GM23338 (cell line): ENCODE data around the gene GEN1. TPM values are rescaled to one million over a fixed set of nuclear protein-coding genes. Genes with fewer than 3 reads are reported as not detected.
A peak's percentile ranks its signal among the peaks of the same experiment; 100 is the strongest.

Source experiments
- ATAC-seq: fragments of 200-7000 bp; cut with Tn5 transposase; 3 replicates; pipeline ENCODE4 v1.9.1; 2020
- DNase-seq: peaks from one replicate; pipeline ENCODE4 v3.0.0-alpha.2; 2015; ENCODE audit warnings: low spot score
- H2AFZ ChIP-seq: fragments of 200-600 bp; sonication (generic); 2 replicates; pipeline ENCODE4 v1.8.0; 2016; ENCODE audit warnings: antibody characterized with exemption, mild to moderate bottlenecking, moderate library complexity
- H3F3A ChIP-seq: fragments of 200-600 bp; sonication (generic); replicated peaks from 2 replicates; pipeline ENCODE4 v1.8.0; 2017; ENCODE audit warnings: antibody characterized with exemption, mixed run types, low read depth
- H3K27ac ChIP-seq: fragments of 200-600 bp; sonication (generic); 2 replicates; pipeline ENCODE4 v1.6.1; 2016; ENCODE audit warnings: low read depth
- H3K27me3 ChIP-seq: fragments of 200-600 bp; sonication (generic); 2 replicates; pipeline ENCODE4 v1.8.0; 2016; ENCODE audit warnings: mild to moderate bottlenecking, mixed run types, moderate library complexity; ENCODE audit not compliant: insufficient read depth
- H3K36me3 ChIP-seq: fragments of 200-600 bp; sonication (generic); 2 replicates; pipeline ENCODE4 v1.8.0; 2016; ENCODE audit warnings: mild to moderate bottlenecking; ENCODE audit not compliant: insufficient read depth
- H3K4me1 ChIP-seq: fragments of 200-600 bp; sonication (generic); 2 replicates; pipeline ENCODE4 v1.8.0; 2016; ENCODE audit warnings: mild to moderate bottlenecking, moderate library complexity; ENCODE audit not compliant: insufficient read depth
- H3K4me2 ChIP-seq: fragments of 200-600 bp; sonication (generic); 2 replicates; pipeline ENCODE4 v1.7.1; 2017; ENCODE audit warnings: mixed run types
- H3K4me3 ChIP-seq: fragments of 200-600 bp; sonication (generic); 2 replicates; pipeline ENCODE4 v1.6.1; 2016; ENCODE audit warnings: mixed run types
- H3K79me2 ChIP-seq: fragments of 200-600 bp; sonication (generic); replicated peaks from 2 replicates; pipeline ENCODE4 v1.8.0; 2017; ENCODE audit warnings: mild to moderate bottlenecking; ENCODE audit not compliant: insufficient read depth
- H3K9me2 ChIP-seq: fragments of 200-600 bp; sonication (generic); 2 replicates; pipeline ENCODE4 v1.8.0; 2017; ENCODE audit not compliant: insufficient read depth
- H4K20me1 ChIP-seq: fragments of 200-600 bp; sonication (generic); replicated peaks from 2 replicates; pipeline ENCODE4 v1.8.0; 2017; ENCODE audit warnings: mild to moderate bottlenecking; ENCODE audit not compliant: insufficient read depth
- H3K27ac Mint-ChIP-seq: 2 replicates; pipeline ENCODE4 v1.8.0; 2020; ENCODE audit warnings: inconsistent platforms, mild to moderate bottlenecking, moderate library complexity, mixed read lengths
- H3K27me3 Mint-ChIP-seq: 3 replicates; pipeline ENCODE4 v1.8.0; 2022; ENCODE audit warnings: low read depth, mild to moderate bottlenecking, moderate library complexity, mixed read lengths, inconsistent platforms; ENCODE audit not compliant: insufficient read depth, poor library complexity
- H3K36me3 Mint-ChIP-seq: 3 replicates; pipeline ENCODE4 v1.8.0; 2021; ENCODE audit warnings: low read depth, mild to moderate bottlenecking, inconsistent platforms, moderate library complexity, mixed read lengths
- H3K4me1 Mint-ChIP-seq: 3 replicates; pipeline ENCODE4 v1.8.0; 2020; ENCODE audit warnings: mild to moderate bottlenecking, inconsistent platforms, mixed read lengths
- H3K4me3 Mint-ChIP-seq: 3 replicates; pipeline ENCODE4 v1.8.0; 2021; ENCODE audit warnings: moderate library complexity, mild to moderate bottlenecking, inconsistent platforms, mixed read lengths
- H3K9me3 Mint-ChIP-seq: 3 replicates; pipeline ENCODE4 v1.8.0; 2020; ENCODE audit warnings: moderate library complexity, mild to moderate bottlenecking, inconsistent platforms, mixed read lengths
- CREB1 ChIP-seq: fragments of 250-450 bp; sonication (Bioruptor Pico); IDR thresholded peaks from 2 replicates; pipeline ENCODE4 v1.5.0; 2020; ENCODE audit warnings: low read depth, mild to moderate bottlenecking, moderate library complexity
- EZH2 ChIP-seq: fragments of 200-600 bp; sonication (generic); IDR thresholded peaks from one replicate; pipeline ENCODE4 v1.8.0; 2017; ENCODE audit warnings: antibody characterized with exemption, mild to moderate bottlenecking, low read depth; ENCODE audit not compliant: unreplicated experiment
- EZH2phosphoT487 ChIP-seq: fragments of 200-600 bp; sonication (generic); IDR thresholded peaks from one replicate; pipeline ENCODE4 v1.8.1; 2018; ENCODE audit warnings: antibody characterized with exemption; ENCODE audit not compliant: unreplicated experiment
- JUNB ChIP-seq: IDR thresholded peaks from one replicate; pipeline ENCODE4 v1.6.1; 2016; ENCODE audit warnings: antibody characterized with exemption; ENCODE audit not compliant: unreplicated experiment
- NANOG ChIP-seq: IDR thresholded peaks from 2 replicates; pipeline ENCODE4 v1.6.1; 2016; ENCODE audit warnings: antibody characterized with exemption, borderline replicate concordance
- POLR2AphosphoS5 ChIP-seq: IDR thresholded peaks from 2 replicates; pipeline ENCODE4 v1.6.1; 2016; ENCODE audit warnings: antibody characterized with exemption, low read depth
- ZNF114 ChIP-seq: fragments of 250-450 bp; sonication (Bioruptor Pico); IDR thresholded peaks from 2 replicates; pipeline ENCODE4 v1.5.0; 2020; ENCODE audit warnings: mild to moderate bottlenecking, moderate library complexity
- ZNF331 ChIP-seq: fragments of 250-450 bp; sonication (Bioruptor Pico); IDR thresholded peaks from 2 replicates; pipeline ENCODE4 v1.5.0; 2020; ENCODE audit warnings: low read depth, mild to moderate bottlenecking, moderate library complexity
- polyA plus RNA-seq: library from polyadenylated mRNA; unstranded; fragments of >200 nt; fragmentation: Nextera tagmentation; extraction: Ambion mirVana; gene quantifications from 2 replicates; pipeline ENCODE4 v1.2.1, GENCODE V29; 2016
- total RNA-seq: library from RNA; depleted of rRNA; stranded (reverse); fragments of >200 nt; shearing (Covaris generic); gene quantifications from 2 replicates; pipeline ENCODE4 v1.2.3, GENCODE V29; 2014
- TF ChIP-seq, protein P1 (sequence below): IDR thresholded peaks from one replicate; pipeline ENCODE4 v1.6.1; 2018; ENCODE audit warnings: antibody characterized with exemption; ENCODE audit not compliant: unreplicated experiment
- TF ChIP-seq, protein P2 (sequence below): fragments of 250-450 bp; sonication (Bioruptor Pico); IDR thresholded peaks from 2 replicates; pipeline ENCODE4 v1.5.0; 2020; ENCODE audit warnings: mild to moderate bottlenecking, moderate library complexity

GEN1 gene
- total and polyA plus RNA-seq, 2 experiments from 2014 or later = 14.2 to 43.3 TPM

DNA sequence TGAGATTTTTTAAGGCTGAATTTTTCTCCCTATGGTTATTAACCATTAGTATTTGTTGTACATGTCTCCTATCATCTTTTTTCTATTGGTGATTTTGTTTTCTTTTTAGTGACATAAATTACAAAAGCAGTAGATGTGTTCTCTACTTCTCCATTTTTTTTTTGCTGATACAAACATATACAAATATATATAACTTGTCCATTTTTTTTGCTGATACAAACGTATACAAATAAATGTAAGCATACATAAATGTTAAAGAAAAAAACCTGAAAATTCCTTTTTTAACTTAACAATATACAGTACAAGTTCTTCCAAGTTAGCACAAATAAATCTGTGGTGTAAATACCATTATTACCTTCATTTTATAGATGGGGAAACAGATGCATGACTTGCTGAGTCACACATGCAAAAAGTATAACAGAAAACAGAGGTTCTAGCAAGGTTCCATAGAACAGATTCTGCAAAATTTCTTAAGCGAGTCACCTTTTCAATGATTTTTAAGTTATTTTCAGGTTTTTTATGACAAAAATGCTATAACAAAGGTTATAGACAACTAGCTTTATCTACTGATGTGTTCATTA lies 64.4 kb downstream of the GEN1 start:
- Mint-ChIP-seq H3K9me3 (no peaks in the 10 kb centered on the region), H3K4me3 (no peak overlapping the region), H3K27me3 (peaks cover 7% of the 10 kb centered on the region), H3K4me1 (peaks cover 21% of the 10 kb centered on the region; the same call in 2 of the 3 replicates), H3K36me3 (no peaks in the 10 kb centered on the region), H3K27ac (no peak overlapping the region)
- no peaks in the 10 kb centered on the region for H3K79me2 ChIP-seq
- no peak overlapping the region for H3K4me2 ChIP-seq
- no peaks in the 10 kb centered on the region for H3K36me3 ChIP-seq
- H2AFZ ChIP-seq = no peak overlapping the region
- no peak for ATAC-seq
- no peaks in the 10 kb centered on the region for H3K9me2 ChIP-seq
- TF ChIP-seq POLR2AphosphoS5 (no peak), ZNF114 (CRISPR knock-in tag) (no peak), EZH2 (no peak), ZNF331 (CRISPR knock-in tag) (no peak), JUNB (no peak), CREB1 (no peak), EZH2phosphoT487 (no peak), NANOG (no peak)
- TF ChIP-seq, protein P1, sequence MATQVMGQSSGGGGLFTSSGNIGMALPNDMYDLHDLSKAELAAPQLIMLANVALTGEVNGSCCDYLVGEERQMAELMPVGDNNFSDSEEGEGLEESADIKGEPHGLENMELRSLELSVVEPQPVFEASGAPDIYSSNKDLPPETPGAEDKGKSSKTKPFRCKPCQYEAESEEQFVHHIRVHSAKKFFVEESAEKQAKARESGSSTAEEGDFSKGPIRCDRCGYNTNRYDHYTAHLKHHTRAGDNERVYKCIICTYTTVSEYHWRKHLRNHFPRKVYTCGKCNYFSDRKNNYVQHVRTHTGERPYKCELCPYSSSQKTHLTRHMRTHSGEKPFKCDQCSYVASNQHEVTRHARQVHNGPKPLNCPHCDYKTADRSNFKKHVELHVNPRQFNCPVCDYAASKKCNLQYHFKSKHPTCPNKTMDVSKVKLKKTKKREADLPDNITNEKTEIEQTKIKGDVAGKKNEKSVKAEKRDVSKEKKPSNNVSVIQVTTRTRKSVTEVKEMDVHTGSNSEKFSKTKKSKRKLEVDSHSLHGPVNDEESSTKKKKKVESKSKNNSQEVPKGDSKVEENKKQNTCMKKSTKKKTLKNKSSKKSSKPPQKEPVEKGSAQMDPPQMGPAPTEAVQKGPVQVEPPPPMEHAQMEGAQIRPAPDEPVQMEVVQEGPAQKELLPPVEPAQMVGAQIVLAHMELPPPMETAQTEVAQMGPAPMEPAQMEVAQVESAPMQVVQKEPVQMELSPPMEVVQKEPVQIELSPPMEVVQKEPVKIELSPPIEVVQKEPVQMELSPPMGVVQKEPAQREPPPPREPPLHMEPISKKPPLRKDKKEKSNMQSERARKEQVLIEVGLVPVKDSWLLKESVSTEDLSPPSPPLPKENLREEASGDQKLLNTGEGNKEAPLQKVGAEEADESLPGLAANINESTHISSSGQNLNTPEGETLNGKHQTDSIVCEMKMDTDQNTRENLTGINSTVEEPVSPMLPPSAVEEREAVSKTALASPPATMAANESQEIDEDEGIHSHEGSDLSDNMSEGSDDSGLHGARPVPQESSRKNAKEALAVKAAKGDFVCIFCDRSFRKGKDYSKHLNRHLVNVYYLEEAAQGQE = no peak
- no peak for DNase-seq
- H3K4me1 ChIP-seq = peaks cover 6% of the 10 kb centered on the region; the same call in 1 of the 2 replicates
- no peak overlapping the region for H3K27ac ChIP-seq
- H3F3A ChIP-seq = no peaks in the 10 kb centered on the region
- no peaks in the 10 kb centered on the region for H3K27me3 ChIP-seq
- no peak overlapping the region for H3K4me3 ChIP-seq
- no peaks in the 10 kb centered on the region for H4K20me1 ChIP-seq

DNA sequence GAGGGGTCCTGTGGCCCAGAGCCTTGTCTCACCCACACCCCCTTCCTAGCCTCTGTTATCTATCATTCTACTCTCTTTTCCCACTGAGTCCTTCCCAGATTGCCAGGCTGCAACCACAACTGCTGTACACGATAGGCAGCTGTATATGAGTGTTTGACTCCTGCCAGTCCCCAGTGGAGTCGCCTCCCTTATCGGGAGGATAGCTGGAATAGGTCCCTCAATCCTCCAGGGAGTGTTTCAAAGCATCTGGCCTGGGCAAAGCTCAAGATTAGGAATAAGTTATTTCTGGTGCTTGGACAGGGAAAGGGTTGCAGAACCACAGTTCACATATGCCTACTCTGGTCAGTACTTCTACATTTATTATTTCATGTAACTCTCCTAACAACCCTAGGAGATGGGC lies 67.1 kb downstream of the GEN1 start:
- Mint-ChIP-seq H3K4me1 (peaks cover 19% of the 10 kb centered on the region), H3K4me3 (no peak overlapping the region), H3K36me3 (no peaks in the 10 kb centered on the region), H3K27ac (no peak overlapping the region), H3K9me3 (no peaks in the 10 kb centered on the region), H3K27me3 (peaks cover 6% of the 10 kb centered on the region)
- no peak overlapping the region for H3K4me2 ChIP-seq
- no peaks in the 10 kb centered on the region for H3F3A ChIP-seq
- H3K79me2 ChIP-seq = no peaks in the 10 kb centered on the region
- H4K20me1 ChIP-seq = no peaks in the 10 kb centered on the region
- H3K27me3 ChIP-seq = no peaks in the 10 kb centered on the region
- ATAC-seq = no peak
- DNase-seq = no peak
- peak overlapping the region; percentile 63; the same call in 1 of the 2 replicates for H2AFZ ChIP-seq
- H3K4me1 ChIP-seq = no peaks in the 10 kb centered on the region
- no peak overlapping the region for H3K4me3 ChIP-seq
- no peaks in the 10 kb centered on the region for H3K9me2 ChIP-seq
- H3K27ac ChIP-seq = no peak overlapping the region
- H3K36me3 ChIP-seq = no peaks in the 10 kb centered on the region
- TF ChIP-seq JUNB = no peak
- TF ChIP-seq, protein P2, sequence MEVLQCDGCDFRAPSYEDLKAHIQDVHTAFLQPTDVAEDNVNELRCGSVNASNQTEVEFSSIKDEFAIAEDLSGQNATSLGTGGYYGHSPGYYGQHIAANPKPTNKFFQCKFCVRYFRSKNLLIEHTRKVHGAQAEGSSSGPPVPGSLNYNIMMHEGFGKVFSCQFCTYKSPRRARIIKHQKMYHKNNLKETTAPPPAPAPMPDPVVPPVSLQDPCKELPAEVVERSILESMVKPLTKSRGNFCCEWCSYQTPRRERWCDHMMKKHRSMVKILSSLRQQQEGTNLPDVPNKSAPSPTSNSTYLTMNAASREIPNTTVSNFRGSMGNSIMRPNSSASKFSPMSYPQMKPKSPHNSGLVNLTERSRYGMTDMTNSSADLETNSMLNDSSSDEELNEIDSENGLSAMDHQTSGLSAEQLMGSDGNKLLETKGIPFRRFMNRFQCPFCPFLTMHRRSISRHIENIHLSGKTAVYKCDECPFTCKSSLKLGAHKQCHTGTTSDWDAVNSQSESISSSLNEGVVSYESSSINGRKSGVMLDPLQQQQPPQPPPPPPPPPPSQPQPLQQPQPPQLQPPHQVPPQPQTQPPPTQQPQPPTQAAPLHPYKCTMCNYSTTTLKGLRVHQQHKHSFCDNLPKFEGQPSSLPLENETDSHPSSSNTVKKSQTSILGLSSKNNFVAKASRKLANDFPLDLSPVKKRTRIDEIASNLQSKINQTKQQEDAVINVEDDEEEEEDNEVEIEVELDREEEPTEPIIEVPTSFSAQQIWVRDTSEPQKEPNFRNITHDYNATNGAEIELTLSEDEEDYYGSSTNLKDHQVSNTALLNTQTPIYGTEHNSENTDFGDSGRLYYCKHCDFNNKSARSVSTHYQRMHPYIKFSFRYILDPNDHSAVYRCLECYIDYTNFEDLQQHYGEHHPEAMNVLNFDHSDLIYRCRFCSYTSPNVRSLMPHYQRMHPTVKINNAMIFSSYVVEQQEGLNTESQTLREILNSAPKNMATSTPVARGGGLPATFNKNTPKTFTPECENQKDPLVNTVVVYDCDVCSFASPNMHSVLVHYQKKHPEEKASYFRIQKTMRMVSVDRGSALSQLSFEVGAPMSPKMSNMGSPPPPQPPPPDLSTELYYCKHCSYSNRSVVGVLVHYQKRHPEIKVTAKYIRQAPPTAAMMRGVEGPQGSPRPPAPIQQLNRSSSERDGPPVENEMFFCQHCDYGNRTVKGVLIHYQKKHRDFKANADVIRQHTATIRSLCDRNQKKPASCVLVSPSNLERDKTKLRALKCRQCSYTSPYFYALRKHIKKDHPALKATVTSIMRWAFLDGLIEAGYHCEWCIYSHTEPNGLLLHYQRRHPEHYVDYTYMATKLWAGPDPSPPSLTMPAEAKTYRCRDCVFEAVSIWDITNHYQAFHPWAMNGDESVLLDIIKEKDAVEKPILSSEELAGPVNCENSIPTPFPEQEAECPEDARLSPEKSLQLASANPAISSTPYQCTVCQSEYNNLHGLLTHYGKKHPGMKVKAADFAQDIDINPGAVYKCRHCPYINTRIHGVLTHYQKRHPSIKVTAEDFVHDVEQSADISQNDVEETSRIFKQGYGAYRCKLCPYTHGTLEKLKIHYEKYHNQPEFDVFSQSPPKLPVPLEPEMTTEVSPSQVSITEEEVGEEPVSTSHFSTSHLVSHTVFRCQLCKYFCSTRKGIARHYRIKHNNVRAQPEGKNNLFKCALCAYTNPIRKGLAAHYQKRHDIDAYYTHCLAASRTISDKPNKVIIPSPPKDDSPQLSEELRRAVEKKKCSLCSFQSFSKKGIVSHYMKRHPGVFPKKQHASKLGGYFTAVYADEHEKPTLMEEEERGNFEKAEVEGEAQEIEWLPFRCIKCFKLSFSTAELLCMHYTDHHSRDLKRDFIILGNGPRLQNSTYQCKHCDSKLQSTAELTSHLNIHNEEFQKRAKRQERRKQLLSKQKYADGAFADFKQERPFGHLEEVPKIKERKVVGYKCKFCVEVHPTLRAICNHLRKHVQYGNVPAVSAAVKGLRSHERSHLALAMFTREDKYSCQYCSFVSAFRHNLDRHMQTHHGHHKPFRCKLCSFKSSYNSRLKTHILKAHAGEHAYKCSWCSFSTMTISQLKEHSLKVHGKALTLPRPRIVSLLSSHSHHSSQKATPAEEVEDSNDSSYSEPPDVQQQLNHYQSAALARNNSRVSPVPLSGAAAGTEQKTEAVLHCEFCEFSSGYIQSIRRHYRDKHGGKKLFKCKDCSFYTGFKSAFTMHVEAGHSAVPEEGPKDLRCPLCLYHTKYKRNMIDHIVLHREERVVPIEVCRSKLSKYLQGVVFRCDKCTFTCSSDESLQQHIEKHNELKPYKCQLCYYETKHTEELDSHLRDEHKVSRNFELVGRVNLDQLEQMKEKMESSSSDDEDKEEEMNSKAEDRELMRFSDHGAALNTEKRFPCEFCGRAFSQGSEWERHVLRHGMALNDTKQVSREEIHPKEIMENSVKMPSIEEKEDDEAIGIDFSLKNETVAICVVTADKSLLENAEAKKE (CRISPR knock-in tag) = no peak
- no peak for TF ChIP-seq POLR2AphosphoS5
